ENCODE measurements around the gene CNTRL. TPM values are rescaled to one million over a fixed set of nuclear protein-coding genes. Genes with fewer than 3 reads are reported as not detected.

CNTRL gene
- polyA plus RNA-seq, 2 of the 4 experiments (the other 2 are of a cell fraction) = 5.1 to 15.0 TPM

- DNase-seq (ENCODE audit: low read depth in 1 of 2, low spot score in 1 of 2) = no peak
- peaks cover 12% of the 10 kb centered on the region for H3K4me1 ChIP-seq
- no peak overlapping the region for H3K27ac ChIP-seq
- 54% methylated on average over 2 of the region's 2 CpGs for WGBS (ENCODE audit: missing lambda C conversion rate)
- H3K9me3 ChIP-seq = no peaks in the 10 kb centered on the region
- POLR2A ChIA-PET = no interaction called here
- FAIRE-seq = no peak
- no peak overlapping the region for H3K4me3 ChIP-seq
- CTCF ChIA-PET = interaction anchor here (1.0 to 1.7 kb wide), 3 partner anchors 9 to 19 kb away, joined by 3 to 17 read pairs (median 3); no protein-coding TSS in a partner anchor
- H3K4me2 ChIP-seq = no peak overlapping the region
- TF ChIP-seq BCL3 (IDR thresholded peaks at IDR 0.05) = no peak
- no peak for TF ChIP-seq BHLHE40 (IDR thresholded peaks at IDR 0.05; ENCODE audit: low read depth, low read length)
- no peak for TF ChIP-seq CHD4 (IDR thresholded peaks at IDR 0.05; ENCODE audit: borderline replicate concordance)
- no peak for TF ChIP-seq ZSCAN20 (CRISPR knock-in tag; IDR thresholded peaks at IDR 0.05)
- ATAC-seq = no peak
Observed at GRCh38 chr9:121204121-121204520, 129.4 kb downstream of the CNTRL start.

GRCh38 chr9:121204611-121205010 is 129.9 kb downstream of the CNTRL start:
- ChIA-PET POLR2A (no interaction called here), CTCF (interaction anchor here (0.9 to 1.7 kb wide), 4 partner anchors 8 to 194 kb away, joined by 3 to 17 read pairs (median 3); no protein-coding TSS in a partner anchor)
- Histone ChIP-seq H3K4me2 (no peak overlapping the region), H3K27ac (no peak overlapping the region), H3K4me3 (no peak overlapping the region), H3K9me3 (no peaks in the 10 kb centered on the region), H3K4me1 (peaks cover 7% of the 10 kb centered on the region)
- FAIRE-seq (no peak), ATAC-seq (no peak), DNase-seq (ENCODE audit: low read depth in 1 of 2, low spot score in 1 of 2) (no peak)
- no peak for TF ChIP-seq NR3C1 (IDR thresholded peaks at IDR 0.05)
- no peak for TF ChIP-seq MAZ (IDR thresholded peaks at IDR 0.05; ENCODE audit: borderline replicate concordance, low read depth, low read length)
- no peak for TF ChIP-seq TP53 (CRISPR knock-in tag; IDR thresholded peaks at IDR 0.05)
- no peak for TF ChIP-seq CEBPB (IDR thresholded peaks at IDR 0.05)
- TF ChIP-seq REST (IDR thresholded peaks at IDR 0.05) = no peak
- no peak for TF ChIP-seq NFE2L2 (conservative IDR thresholded peaks at IDR 0.05; ENCODE audit: low read length)
- TF ChIP-seq FOSL2 (IDR thresholded peaks at IDR 0.05) = no peak
- no peak for TF ChIP-seq FOSL2 (CRISPR knock-in tag; IDR thresholded peaks at IDR 0.05)
- TF ChIP-seq MAFK (IDR thresholded peaks at IDR 0.05; ENCODE audit: partially characterized antibody) = no peak
- TF ChIP-seq SMC3 (IDR thresholded peaks at IDR 0.05) = no peak
- TF ChIP-seq HOXB5 (CRISPR knock-in tag; IDR thresholded peaks at IDR 0.05) = no peak
- TF ChIP-seq POLR2AphosphoS2 (conservative IDR thresholded peaks at IDR 0.05; ENCODE audit: low read length) = no peak
- no peak for TF ChIP-seq ZC3H11A (IDR thresholded peaks at IDR 0.05)
- no peak for TF ChIP-seq POLR2A (IDR thresholded peaks at IDR 0.05; ENCODE audit: low read length)
- TF ChIP-seq EHF (CRISPR knock-in tag; IDR thresholded peaks at IDR 0.05) = no peak

GRCh38 chr9:121206516-121207370 is 132.0 kb downstream of the CNTRL start:
- ChIA-PET POLR2A (no interaction called here), CTCF (interaction anchor here (2.0 to 12.0 kb wide), 2 partner anchors 71 to 111 kb away, joined by 5 to 174 read pairs; no protein-coding TSS in a partner anchor)
- no peak for FAIRE-seq
- H3K4me2 ChIP-seq = no peak overlapping the region
- ATAC-seq = no peak
- no peak overlapping the region for H3K27ac ChIP-seq
- WGBS (ENCODE audit: missing lambda C conversion rate) = 36% methylated on average over 8 of the region's 8 CpGs
- TF ChIP-seq FOSB (CRISPR knock-in tag; IDR thresholded peaks at IDR 0.05) = no peak
- no peak for TF ChIP-seq HMGXB4 (CRISPR knock-in tag; IDR thresholded peaks at IDR 0.05; ENCODE audit: borderline replicate concordance)
- TF ChIP-seq POLR2A (IDR thresholded peaks at IDR 0.05; ENCODE audit: low read length) = no peak
- no peaks in the 10 kb centered on the region for H3K9me3 ChIP-seq
- no peak for DNase-seq (ENCODE audit: low read depth in 1 of 2, low spot score in 1 of 2)
- no peaks in the 10 kb centered on the region for H3K4me1 ChIP-seq
- no peak overlapping the region for H3K4me3 ChIP-seq
